Activated CD8-positive, alpha-beta memory T cell treated with anti-CD3 and anti-CD28 coated beads, Interleukin-2, amount 50 U/mL, for 24 hours (primary cell): ENCODE data around the gene FGR.

Source experiments
- DNase-seq: peaks from one replicate; pipeline ENCODE4 v3.0.0-alpha.2; 2020; ENCODE audit errors: extremely low read depth

FGR gene

GRCh38 chr1:27588256-27589232 is 46.4 kb downstream of the FGR start:
- no peak for DNase-seq

GRCh38 chr1:27585684-27586083 is 49.3 kb downstream of the FGR start:
- no peak for DNase-seq

- no peak for DNase-seq
Observed at GRCh38 chr1:27584453-27584852, 50.5 kb downstream of the FGR start.

GRCh38 chr1:27583479-27583878 is 51.5 kb downstream of the FGR start:
- no peak for DNase-seq

- DNase-seq, result no peak
Observed at GRCh38 chr1:27581823-27582243, 53.2 kb downstream of the FGR start.

GRCh38 chr1:27577504-27578188 is 57.3 kb downstream of the FGR start:
- no peak for DNase-seq

GRCh38 chr1:27576806-27577227 is 58.2 kb downstream of the FGR start:
- DNase-seq, result no peak

GRCh38 chr1:27575840-27576331 is 59.1 kb downstream of the FGR start:
- no peak for DNase-seq

- DNase-seq, result no peak
Observed at GRCh38 chr1:27574871-27575831, 59.8 kb downstream of the FGR start.

GRCh38 chr1:27574001-27574781 is 60.8 kb downstream of the FGR start:
- no peak for DNase-seq

- no peak for DNase-seq
Observed at GRCh38 chr1:27572679-27573426, 62.1 kb downstream of the FGR start.

- DNase-seq, result no peak
Observed at GRCh38 chr1:27572019-27572678, 62.8 kb downstream of the FGR start.

- DNase-seq, result no peak
Observed at GRCh38 chr1:27571439-27572018, 63.5 kb downstream of the FGR start.

GRCh38 chr1:27570784-27571183 is 64.2 kb downstream of the FGR start:
- no peak for DNase-seq

- DNase-seq, result no peak
Observed at GRCh38 chr1:27570356-27570755, 64.6 kb downstream of the FGR start.

GRCh38 chr1:27569506-27570291 is 65.3 kb downstream of the FGR start:
- DNase-seq, result no peak

GRCh38 chr1:27569088-27569460 is 65.9 kb downstream of the FGR start:
- no peak for DNase-seq
